ENCODE measurements around the gene EXOC1.

DNA sequence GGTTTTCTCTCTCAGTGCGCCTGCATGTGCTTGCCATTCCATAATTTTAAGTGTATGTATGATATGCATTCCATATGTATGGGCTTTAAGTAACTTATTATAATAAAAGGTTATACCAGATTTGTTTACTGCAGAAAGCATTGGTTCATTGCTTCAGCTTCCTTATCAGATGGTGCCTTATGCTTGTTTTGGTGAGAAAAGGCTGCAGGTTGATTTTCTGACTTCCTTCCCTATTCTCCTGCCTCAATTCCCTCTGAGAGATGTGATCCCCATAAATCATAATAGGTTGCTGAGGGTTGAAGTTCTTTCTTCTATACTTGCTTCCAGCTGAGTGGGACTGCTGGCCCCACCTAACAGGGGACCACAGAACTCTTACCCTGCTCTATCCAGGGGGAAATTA is 85.0 kb downstream of the EXOC1 start:
- TF ChIP-seq CEBPB (IDR thresholded peaks at IDR 0.05; ENCODE audit: low read depth, low read length) = no peak
- TF ChIP-seq, protein P1, sequence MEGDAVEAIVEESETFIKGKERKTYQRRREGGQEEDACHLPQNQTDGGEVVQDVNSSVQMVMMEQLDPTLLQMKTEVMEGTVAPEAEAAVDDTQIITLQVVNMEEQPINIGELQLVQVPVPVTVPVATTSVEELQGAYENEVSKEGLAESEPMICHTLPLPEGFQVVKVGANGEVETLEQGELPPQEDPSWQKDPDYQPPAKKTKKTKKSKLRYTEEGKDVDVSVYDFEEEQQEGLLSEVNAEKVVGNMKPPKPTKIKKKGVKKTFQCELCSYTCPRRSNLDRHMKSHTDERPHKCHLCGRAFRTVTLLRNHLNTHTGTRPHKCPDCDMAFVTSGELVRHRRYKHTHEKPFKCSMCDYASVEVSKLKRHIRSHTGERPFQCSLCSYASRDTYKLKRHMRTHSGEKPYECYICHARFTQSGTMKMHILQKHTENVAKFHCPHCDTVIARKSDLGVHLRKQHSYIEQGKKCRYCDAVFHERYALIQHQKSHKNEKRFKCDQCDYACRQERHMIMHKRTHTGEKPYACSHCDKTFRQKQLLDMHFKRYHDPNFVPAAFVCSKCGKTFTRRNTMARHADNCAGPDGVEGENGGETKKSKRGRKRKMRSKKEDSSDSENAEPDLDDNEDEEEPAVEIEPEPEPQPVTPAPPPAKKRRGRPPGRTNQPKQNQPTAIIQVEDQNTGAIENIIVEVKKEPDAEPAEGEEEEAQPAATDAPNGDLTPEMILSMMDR (conservative IDR thresholded peaks at IDR 0.05; ENCODE audit: low read depth, low read length) = no peak
